HG02870 (cell line): ENCODE data around the gene ARPP19.
"Not testable (repeated sequence)": the region's sequence is repeated elsewhere in the genome, so short reads cannot be mapped to it uniquely, and the experiment has no call there.

ENCODE experiments used
- ATAC-seq: cut with Tn5 transposase; IDR thresholded peaks from one replicate; pipeline ENCODE4 v1.9.1; 2021; ENCODE audit warnings: mild to moderate bottlenecking, moderate library complexity; ENCODE audit not compliant: unreplicated experiment

The ARPP19 gene

GRCh38 chr15:52515343-52515742, 53.5 kb downstream of the ARPP19 start:
- ATAC-seq: no peak

GRCh38 chr15:52514482-52514881, 54.3 kb downstream of the ARPP19 start:
- no peak for ATAC-seq

- ATAC-seq: not testable (repeated sequence)
These were observed 56.0 kb downstream of the ARPP19 start for GRCh38 chr15:52512869-52513268.

- no peak for ATAC-seq
These were observed 57.7 kb downstream of the ARPP19 start for GRCh38 chr15:52511084-52511483.

- ATAC-seq: no peak
These were observed 59.2 kb downstream of the ARPP19 start for GRCh38 chr15:52509500-52510245.

GRCh38 chr15:52506549-52506948, 62.3 kb downstream of the ARPP19 start:
- ATAC-seq: no peak

- ATAC-seq: no peak
These were observed 63.7 kb downstream of the ARPP19 start for GRCh38 chr15:52505151-52505550.

- no peak for ATAC-seq
These were observed 64.9 kb downstream of the ARPP19 start for GRCh38 chr15:52503788-52504496.

GRCh38 chr15:52502608-52503007, 66.2 kb downstream of the ARPP19 start:
- no peak for ATAC-seq

- no peak for ATAC-seq
These were observed 69.3 kb downstream of the ARPP19 start for GRCh38 chr15:52499506-52499905.

GRCh38 chr15:52498706-52499105, 70.1 kb downstream of the ARPP19 start:
- no peak for ATAC-seq
